GM12891 (cell line): ENCODE data around the gene RSPH10B2.
"Not testable (repeated sequence)": the region's sequence is repeated elsewhere in the genome, so short reads cannot be mapped to it uniquely, and the experiment has no call there.

ENCODE experiments used
- PAX5 ChIP-seq: IDR thresholded peaks from 2 replicates; pipeline ENCODE4 v1.6.1; 2011; ENCODE audit warnings: low read length, moderate library complexity, mild to moderate bottlenecking; ENCODE audit not compliant: insufficient read depth, severe bottlenecking
- POLR2A ChIP-seq: IDR thresholded peaks from 2 replicates; pipeline ENCODE4 v1.6.1; 2011; ENCODE audit warnings: low read depth, low read length, control low read depth
- POLR2AphosphoS5 ChIP-seq: IDR thresholded peaks from 2 replicates; pipeline ENCODE4 v1.6.1; 2011; ENCODE audit warnings: low read depth, low read length, control low read depth

- not testable (repeated sequence) for TF ChIP-seq POLR2AphosphoS5, PAX5, POLR2A
Measured at GRCh38 chr7:6825236-6826125, 71.6 kb downstream of the RSPH10B2 start.
